HepG2 (cell line): Measurements from ENCODE around the gene CLUH. TPM values are rescaled to one million over a fixed set of nuclear protein-coding genes. Genes with fewer than 3 reads are reported as not detected.

Source experiments
- ATAC-seq: fragments of 200-7000 bp; cut with Tn5 transposase; 3 replicates; pipeline ENCODE4 v1.9.1; 2020; ENCODE audit warnings: mild to moderate bottlenecking, moderate library complexity
- BruUV-seq: library from RNA; stranded (reverse); fragments of 400-500 nt; replicated peaks from 2 replicates; lab custom pipeline; 2021; lab: Mats Ljungman, UMichigan
- CTCF ChIA-PET: fragments of 300-600 bp; formaldehyde crosslinking; extraction: SDS; loops from one replicate; lab custom pipeline; 2021; ENCODE audit warnings: low total read pairs, inconsistent platforms, low intra/inter-chr PET ratio; lab: Yijun Ruan, JAX
- POLR2A ChIA-PET: fragments of 350-600 bp; sonication (Branson Sonifier 250); formaldehyde crosslinking; loops from one replicate; lab custom pipeline; 2020; ENCODE audit warnings: antibody characterized with exemption, inconsistent platforms; lab: Yijun Ruan, JAX
- DNase-seq: peaks from one replicate; pipeline ENCODE4 v3.0.0-alpha.2; 2015; ENCODE audit warnings: low spot score
- FAIRE-seq: peaks from 3 replicates; lab custom pipeline; 2011; peaks lifted over from hg19 to GRCh38; lab: Jason Lieb, UNC
- H2AFZ ChIP-seq: one replicate; pipeline ENCODE4 v1.6.1; 2011; ENCODE audit warnings: low read length, inconsistent platforms
- H3K27ac ChIP-seq: fragments of 300-600 bp; 3 replicates; pipeline ENCODE4 v1.8.0; 2011; ENCODE audit warnings: mixed run types, mild to moderate bottlenecking, mixed read lengths, low read length, inconsistent platforms; ENCODE audit not compliant: insufficient read depth; ENCODE audit errors: extremely low read length
- H3K27me3 ChIP-seq, 2 experiments: fragments of 200-600 bp in 1 of 2; 2 replicates in 1 of 2; 3 replicates in 1 of 2; pipeline versions ENCODE4 v1.6.0 to v1.8.0; 2011; ENCODE audit warnings: low read length in 2 of 2, mild to moderate bottlenecking in 2 of 2, moderate library complexity in 2 of 2, inconsistent platforms in 1 of 2; ENCODE audit not compliant: insufficient read depth in 2 of 2, control insufficient read depth in 1 of 2
- H3K36me3 ChIP-seq, 2 experiments: fragments of 200-600 bp in 1 of 2; replicated peaks in 1 of 2; 2 replicates in 1 of 2; 3 replicates in 1 of 2; pipeline versions ENCODE4 v1.5.1 to v1.8.0; 2011; ENCODE audit warnings: low read length in 2 of 2, inconsistent platforms in 1 of 2; ENCODE audit not compliant: insufficient read depth in 2 of 2, control insufficient read depth in 1 of 2
- H3K4me1 ChIP-seq: 2 replicates; pipeline ENCODE4 v1.5.1; 2012; ENCODE audit warnings: low read length, inconsistent platforms; ENCODE audit not compliant: insufficient read depth
- H3K4me2 ChIP-seq: 2 replicates; pipeline ENCODE4 v1.6.0; 2011; ENCODE audit warnings: low read depth, low read length, inconsistent platforms
- H3K4me3 ChIP-seq, 3 experiments: fragments of 200-600 bp in 1 of 3; sonication (generic), shearing (Covaris generic) in 1 of 3; replicated peaks in 1 of 3; 2 replicates each; pipeline ENCODE4 v1.5.1; 2011 to 2016; ENCODE audit warnings: low read length in 3 of 3, inconsistent platforms in 2 of 3, low read depth in 2 of 3, mild to moderate bottlenecking in 2 of 3, control low read depth in 1 of 3, mixed read lengths in 1 of 3; ENCODE audit not compliant: insufficient read depth in 1 of 3
- H3K79me2 ChIP-seq: one replicate; pipeline ENCODE4 v1.6.1; 2011; ENCODE audit warnings: low read length, inconsistent platforms; ENCODE audit not compliant: insufficient read depth
- H3K9ac ChIP-seq: 2 replicates; pipeline ENCODE4 v1.6.0; 2011; ENCODE audit warnings: mild to moderate bottlenecking, low read depth, low read length, inconsistent platforms; ENCODE audit not compliant: insufficient read depth
- H3K9me3 ChIP-seq: 2 replicates; pipeline ENCODE4 v1.5.1; 2012; ENCODE audit warnings: mild to moderate bottlenecking, low read length
- H4K20me1 ChIP-seq: 2 replicates; pipeline ENCODE4 v1.6.0; 2011; ENCODE audit warnings: inconsistent platforms, mild to moderate bottlenecking, low read length, moderate library complexity; ENCODE audit not compliant: insufficient read depth
- HNRNPLL ChIP-seq: fragments of 200-400 bp; formaldehyde crosslinking; IDR thresholded peaks from 2 replicates; pipeline ENCODE4 v1.6.1; 2017; ENCODE audit warnings: mild to moderate bottlenecking, low read depth, low read length; ENCODE audit not compliant: poor library complexity, severe bottlenecking
- MAX ChIP-seq: IDR thresholded peaks from 2 replicates; pipeline ENCODE4 v1.6.1; 2012; ENCODE audit warnings: inconsistent platforms
- NFKB2 ChIP-seq: sonication (generic); formaldehyde crosslinking; IDR thresholded peaks from 2 replicates; pipeline ENCODE4 v1.4.0; 2020; ENCODE audit warnings: missing genetic modification reagents, borderline replicate concordance
- NRL ChIP-seq: sonication (generic); formaldehyde crosslinking; IDR thresholded peaks from 2 replicates; pipeline ENCODE4 v1.5.0; 2020; ENCODE audit warnings: missing genetic modification reagents, mild to moderate bottlenecking, moderate library complexity, borderline replicate concordance
- RNF2 ChIP-seq: fragments of 450-650 bp; conservative IDR thresholded peaks from 2 replicates; pipeline ENCODE4 v1.6.1; 2016; ENCODE audit warnings: low read depth
- SIX4 ChIP-seq: sonication (generic); formaldehyde crosslinking; IDR thresholded peaks from 2 replicates; pipeline ENCODE4 v1.4.0; 2020; ENCODE audit warnings: missing genetic modification reagents
- TRIM24 ChIP-seq: sonication (generic); formaldehyde crosslinking; IDR thresholded peaks from 2 replicates; pipeline ENCODE4 v1.8.0; 2022; ENCODE audit warnings: mild to moderate bottlenecking, missing genetic modification reagents
- UBTF ChIP-seq: sonication (generic); formaldehyde crosslinking; IDR thresholded peaks from 2 replicates; pipeline ENCODE4 v1.4.0; 2020; ENCODE audit warnings: mild to moderate bottlenecking, missing genetic modification reagents
- ZBTB42 ChIP-seq: sonication (generic); formaldehyde crosslinking; IDR thresholded peaks from 2 replicates; pipeline ENCODE4 v1.5.0; 2020; ENCODE audit warnings: mild to moderate bottlenecking, missing genetic modification reagents
- ZNF274 ChIP-seq: sonication (generic); formaldehyde crosslinking; IDR thresholded peaks from 2 replicates; pipeline ENCODE4 v1.5.1; 2020; ENCODE audit warnings: mild to moderate bottlenecking, missing genetic modification reagents
- ZNF431 ChIP-seq: sonication (generic); formaldehyde crosslinking; IDR thresholded peaks from 2 replicates; pipeline ENCODE4 v1.9.0; 2022; ENCODE audit warnings: missing genetic modification reagents, low read depth, mild to moderate bottlenecking, borderline replicate concordance
- WGBS: methylation state at CpG from one replicate; pipeline ENCODE4 v1.1.6; 2017; ENCODE audit warnings: low lambda C conversion rate; 5-methylcytosine and 5-hydroxymethylcytosine counted together
- in situ Hi-C: cut with HindIII; loops from 2 replicates; pipeline ENCODE4 v1.10.0; 2017; ENCODE audit warnings: low pct_unique_long_range_greater_than_20kb; ENCODE audit not compliant: extremely low pct_ligation_motif_present
- intact Hi-C: fragments of 100-400 bp; cut with micrococcal nuclease; formaldehyde crosslinking; loops from one replicate; pipeline ENCODE4 v1.10.0; 2022; ENCODE audit not compliant: unreplicated experiment
- polyA plus RNA-seq, 8 experiments: library from polyadenylated mRNA; depleted of rRNA in 3 of 8; stranded (reverse) in 7 of 8; unstranded in 1 of 8; fragments of >200 nt; fragmentation: Illumina TruSeq in 4 of 8; extraction: Trizol in 4 of 8; gene quantifications; 2 replicates each; pipeline versions ENCODE4 v1.2.1 to v1.2.3, GENCODE V29; 2011 to 2016; ENCODE audit warnings: low read depth in 4 of 8, missing spikeins in 1 of 8, mixed read lengths in 1 of 8; ENCODE audit not compliant: insufficient read depth in 1 of 8
- total RNA-seq, 5 experiments: library from RNA; depleted of rRNA; stranded (reverse); fragments of >200 nt; fragmentation: Illumina TruSeq; extraction: Trizol; gene quantifications; 2 replicates each; pipeline ENCODE4 v1.2.3, GENCODE V29; 2016; ENCODE audit warnings: low read depth in 1 of 5
- TF ChIP-seq, protein P1 (sequence below): sonication (generic); formaldehyde crosslinking; conservative IDR thresholded peaks from 2 replicates; pipeline ENCODE4 v1.4.0; 2020; ENCODE audit warnings: missing genetic modification reagents

The CLUH gene
- total and polyA plus RNA-seq, 2 of the 13 experiments (the other 11 are each of a cell fraction or from before 2014, with no cell fraction given), result 30.9 to 60.5 TPM

- intact Hi-C loops, result no loop called here
Observed at GRCh38 chr17:2730764-2731353, 19.3 kb upstream of the CLUH start.

DNA sequence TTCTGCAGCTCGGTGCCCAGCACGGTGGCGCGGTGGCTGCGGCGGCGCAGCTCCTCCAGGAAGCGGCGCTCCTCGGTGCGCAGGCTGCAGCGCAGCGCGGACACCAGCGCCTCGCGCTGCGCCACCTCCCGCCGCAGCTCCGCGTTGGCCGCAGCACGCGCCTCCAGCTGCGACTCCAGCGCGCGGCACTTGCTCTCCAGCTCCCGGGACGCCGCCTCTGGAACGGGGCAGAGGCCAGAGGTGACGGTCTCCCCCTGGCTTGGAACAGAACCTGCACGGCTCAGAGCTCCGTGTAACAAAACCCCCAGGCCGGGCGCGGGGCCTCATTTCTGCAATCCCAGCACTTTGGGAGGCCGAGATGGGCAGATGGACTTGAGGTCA, 13.2 kb upstream of the CLUH start:
- Histone ChIP-seq H2AFZ (no peak overlapping the region), H3K36me3 (no peaks in the 10 kb centered on the region), H3K4me3 (no peak overlapping the region; a peak in 1 of 6 replicates), H4K20me1 (no peaks in the 10 kb centered on the region), H3K27ac (no peak overlapping the region), H3K4me1 (no peaks in the 10 kb centered on the region), H3K27me3 (peaks cover 7 to 24% of the 10 kb centered on the region in 2 experiments; a peak in 4 of 5 replicates), H3K9ac (no peak overlapping the region), H3K79me2 (no peaks in the 10 kb centered on the region), H3K9me3 (no peaks in the 10 kb centered on the region), H3K4me2 (no peak overlapping the region; the same call in 1 of the 2 replicates)
- in situ Hi-C loops, result no loop called here
- no peak for FAIRE-seq
- intact Hi-C loops, result no loop called here
- ATAC-seq, result peak; percentile 77
- BruUV-seq, result no TSS peak
- no peak for DNase-seq
- 7% methylated on average over 3 of the region's 40 CpGs for WGBS
- POLR2A ChIA-PET, result interaction anchor here (1.1 kb wide), 1 partner anchor 15 kb away, joined by 7 read pairs; no protein-coding TSS in a partner anchor
- CTCF ChIA-PET, result no interaction called here
- TF ChIP-seq ZNF431 (CRISPR knock-in tag) (0 out of 2 replicates have a peak, but pooled peaks have one; percentile 30), RNF2 (0 out of 2 replicates have a peak, but pooled peaks have one; percentile 43), NRL (CRISPR knock-in tag) (peak; percentile 51; the same call in 1 of the 2 replicates), ZBTB42 (CRISPR knock-in tag) (no peak), UBTF (CRISPR knock-in tag) (peak; percentile 81), SIX4 (CRISPR knock-in tag) (no peak), NFKB2 (CRISPR knock-in tag) (0 out of 2 replicates have a peak, but pooled peaks have one; percentile 24), MAX (peak; percentile 87), ZNF274 (CRISPR knock-in tag) (peak; percentile 33; the same call in 1 of the 2 replicates)
- TF ChIP-seq, protein P1, sequence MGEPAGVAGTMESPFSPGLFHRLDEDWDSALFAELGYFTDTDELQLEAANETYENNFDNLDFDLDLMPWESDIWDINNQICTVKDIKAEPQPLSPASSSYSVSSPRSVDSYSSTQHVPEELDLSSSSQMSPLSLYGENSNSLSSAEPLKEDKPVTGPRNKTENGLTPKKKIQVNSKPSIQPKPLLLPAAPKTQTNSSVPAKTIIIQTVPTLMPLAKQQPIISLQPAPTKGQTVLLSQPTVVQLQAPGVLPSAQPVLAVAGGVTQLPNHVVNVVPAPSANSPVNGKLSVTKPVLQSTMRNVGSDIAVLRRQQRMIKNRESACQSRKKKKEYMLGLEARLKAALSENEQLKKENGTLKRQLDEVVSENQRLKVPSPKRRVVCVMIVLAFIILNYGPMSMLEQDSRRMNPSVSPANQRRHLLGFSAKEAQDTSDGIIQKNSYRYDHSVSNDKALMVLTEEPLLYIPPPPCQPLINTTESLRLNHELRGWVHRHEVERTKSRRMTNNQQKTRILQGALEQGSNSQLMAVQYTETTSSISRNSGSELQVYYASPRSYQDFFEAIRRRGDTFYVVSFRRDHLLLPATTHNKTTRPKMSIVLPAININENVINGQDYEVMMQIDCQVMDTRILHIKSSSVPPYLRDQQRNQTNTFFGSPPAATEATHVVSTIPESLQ, result no peak

More at GRCh38 chr17:2730764-2731353, 19.3 kb upstream of the CLUH start:
- FAIRE-seq (no peak), DNase-seq (no peak), ATAC-seq (peak; percentile 54)
- H3K9ac ChIP-seq, result no peak overlapping the region
- H4K20me1 ChIP-seq, result no peaks in the 10 kb centered on the region
- 4% methylated on average over 5 of the region's 17 CpGs for WGBS
- H3K79me2 ChIP-seq, result no peaks in the 10 kb centered on the region
- peak overlapping the region; percentile 18; the same call in 1 of the 2 replicates for H3K4me2 ChIP-seq
- no TSS peak for BruUV-seq
- H3K36me3 ChIP-seq, result no peaks in the 10 kb centered on the region
- ChIA-PET POLR2A (no interaction called here), CTCF (no interaction called here)
- no peaks in the 10 kb centered on the region for H3K4me1 ChIP-seq
- no peak overlapping the region for H2AFZ ChIP-seq
- H3K4me3 ChIP-seq, result no peak overlapping the region
- TF ChIP-seq TRIM24 (no peak), HNRNPLL (peak; percentile 11)
- peaks cover 6 to 35% of the 10 kb centered on the region in 2 experiments; a peak in 3 of 5 replicates for H3K27me3 ChIP-seq
- H3K27ac ChIP-seq, result no peak overlapping the region
- no peaks in the 10 kb centered on the region for H3K9me3 ChIP-seq
- in situ Hi-C loops, result no loop called here
